Progenitor cell of endocrine pancreas (in vitro differentiated cells): Measurements from ENCODE around the gene ATG4C. TPM values are rescaled to one million over a fixed set of nuclear protein-coding genes. Genes with fewer than 3 reads are reported as not detected.
A peak's percentile ranks its signal among the peaks of the same experiment; 100 is the strongest.
"Not testable (repeated sequence)": the region's sequence is repeated elsewhere in the genome, so short reads cannot be mapped to it uniquely, and the experiment has no call there.

ENCODE experiments used
- DNase-seq: peaks from one replicate; pipeline ENCODE4 v3.0.0; 2021; ENCODE audit warnings: low spot score; ENCODE audit not compliant: unreplicated experiment
- H3K27ac Mint-ChIP-seq: 2 replicates; pipeline ENCODE4 v1.8.0; 2021; ENCODE audit warnings: mild to moderate bottlenecking, moderate library complexity, mixed read lengths
- H3K27me3 Mint-ChIP-seq: 2 replicates; pipeline ENCODE4 v1.8.0; 2021; ENCODE audit warnings: mixed read lengths
- H3K36me3 Mint-ChIP-seq: 2 replicates; pipeline ENCODE4 v1.8.0; 2022; ENCODE audit warnings: mixed read lengths; ENCODE audit not compliant: insufficient read depth
- H3K4me1 Mint-ChIP-seq: 2 replicates; pipeline ENCODE4 v1.8.0; 2021; ENCODE audit warnings: low read depth, mixed read lengths
- H3K4me3 Mint-ChIP-seq: 2 replicates; pipeline ENCODE4 v1.8.0; 2021; ENCODE audit warnings: low read depth, mild to moderate bottlenecking, moderate library complexity, mixed read lengths
- H3K9me3 Mint-ChIP-seq: 2 replicates; pipeline ENCODE4 v1.8.0; 2021; ENCODE audit warnings: low read depth, mixed read lengths
- CTCF ChIP-seq: fragments of 200-600 bp; sonication (generic); IDR thresholded peaks from one replicate; pipeline ENCODE4 v1.5.0; 2021; ENCODE audit warnings: antibody characterized with exemption, mild to moderate bottlenecking; ENCODE audit not compliant: unreplicated experiment
- total RNA-seq: library from RNA; stranded (reverse); gene quantifications from 2 replicates; pipeline ENCODE4 v1.2.1, GENCODE V29; 2021

The ATG4C gene
- total RNA-seq, 1 donor from 2014 or later: 13.0 TPM

DNA sequence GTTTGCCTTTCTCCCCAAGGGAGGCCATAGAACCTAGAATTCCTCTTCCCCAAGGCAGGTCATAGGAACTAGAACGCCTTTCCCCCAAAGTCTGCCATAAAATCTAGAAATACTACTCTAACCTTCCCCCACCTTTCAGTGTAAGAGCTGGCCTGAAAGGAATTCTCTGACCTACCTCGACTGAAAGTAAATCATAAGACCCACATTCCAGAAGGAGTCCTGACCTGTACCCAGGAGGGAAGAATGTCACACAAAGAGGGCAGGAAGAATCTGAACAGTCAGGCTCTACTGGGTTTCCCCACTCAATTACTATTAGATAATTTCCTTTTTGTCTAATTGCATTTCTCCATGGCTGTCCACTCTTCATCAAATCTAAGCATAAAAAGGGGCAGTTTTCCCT, 5.7 kb upstream of the ATG4C start:
- no peak for DNase-seq
- Mint-ChIP-seq H3K9me3 (no peaks in the 10 kb centered on the region), H3K27ac (peak overlapping the region; percentile 49), H3K27me3 (peaks cover 3% of the 10 kb centered on the region), H3K4me1 (peaks cover 3% of the 10 kb centered on the region), H3K36me3 (no peaks in the 10 kb centered on the region), H3K4me3 (no peak overlapping the region)
- TF ChIP-seq CTCF: no peak

DNA sequence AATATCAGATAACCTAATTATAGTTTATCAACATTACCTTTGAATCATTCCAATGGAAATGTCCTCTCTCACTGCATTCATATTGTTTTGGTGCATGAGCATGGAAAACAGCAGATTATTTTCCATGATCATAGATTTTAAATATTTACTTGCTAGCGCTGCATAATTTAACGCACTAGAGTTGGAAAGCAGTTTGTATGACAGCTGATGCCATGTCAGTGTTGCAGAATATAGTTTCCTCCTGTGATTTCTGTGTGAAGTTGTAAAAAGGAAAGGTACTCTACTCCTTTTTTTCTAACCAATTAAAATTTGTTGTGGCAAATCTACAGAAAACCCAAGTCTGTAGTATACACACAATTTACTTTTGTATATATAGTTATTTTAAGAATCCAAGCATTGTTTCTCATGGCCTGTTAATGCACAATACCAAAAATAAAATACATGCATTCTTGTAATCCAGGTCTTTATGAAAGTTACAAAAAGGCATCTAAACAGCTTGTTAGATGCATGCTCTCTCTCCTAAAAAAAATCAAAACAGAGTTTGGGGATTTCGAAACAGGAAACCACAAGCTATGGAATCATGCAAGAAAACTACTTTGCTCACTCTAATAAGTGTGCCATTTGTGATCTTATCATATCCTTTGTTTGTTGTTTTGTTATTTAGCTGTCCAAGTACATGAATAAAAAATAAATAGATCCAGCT, 1.9 kb upstream of the ATG4C start:
- Mint-ChIP-seq H3K4me1 (peaks cover 5% of the 10 kb centered on the region), H3K36me3 (no peaks in the 10 kb centered on the region), H3K4me3 (no peak overlapping the region), H3K9me3 (no peaks in the 10 kb centered on the region), H3K27ac (no peak overlapping the region), H3K27me3 (peaks cover 3% of the 10 kb centered on the region)
- no peak for DNase-seq
- no peak for TF ChIP-seq CTCF

GRCh38 chr1:62782544-62783212, 1.3 kb upstream of the ATG4C start:
- H3K36me3 Mint-ChIP-seq, DNase-seq, H3K4me1 Mint-ChIP-seq, H3K27me3 Mint-ChIP-seq, H3K4me3 Mint-ChIP-seq, H3K27ac Mint-ChIP-seq, H3K9me3 Mint-ChIP-seq: not testable (repeated sequence)

- H3K36me3 Mint-ChIP-seq: no peaks in the 10 kb centered on the region
- H3K27ac Mint-ChIP-seq: no peak overlapping the region
- peaks cover 2% of the 10 kb centered on the region for H3K4me1 Mint-ChIP-seq
- H3K9me3 Mint-ChIP-seq: no peaks in the 10 kb centered on the region
- TF ChIP-seq CTCF: no peak
- H3K4me3 Mint-ChIP-seq: no peak overlapping the region
- DNase-seq: no peak
- no peaks in the 10 kb centered on the region for H3K27me3 Mint-ChIP-seq
These were observed 805 bp downstream of the ATG4C start for GRCh38 chr1:62784509-62785365.

- no peaks in the 10 kb centered on the region for H3K36me3 Mint-ChIP-seq
- DNase-seq: no peak
- no peaks in the 10 kb centered on the region for H3K27me3 Mint-ChIP-seq
- H3K9me3 Mint-ChIP-seq: no peaks in the 10 kb centered on the region
- peaks cover 7% of the 10 kb centered on the region for H3K4me1 Mint-ChIP-seq
- no peak overlapping the region for H3K27ac Mint-ChIP-seq
- no peak for TF ChIP-seq CTCF
- H3K4me3 Mint-ChIP-seq: no peak overlapping the region
These were observed 6.8 kb downstream of the ATG4C start for GRCh38 chr1:62790716-62791115.
